ENCODE measurements around the gene PCNP.
"Not testable (repeated sequence)": the region's sequence is repeated elsewhere in the genome, so short reads cannot be mapped to it uniquely, and the experiment has no call there.

The PCNP gene, protein sequence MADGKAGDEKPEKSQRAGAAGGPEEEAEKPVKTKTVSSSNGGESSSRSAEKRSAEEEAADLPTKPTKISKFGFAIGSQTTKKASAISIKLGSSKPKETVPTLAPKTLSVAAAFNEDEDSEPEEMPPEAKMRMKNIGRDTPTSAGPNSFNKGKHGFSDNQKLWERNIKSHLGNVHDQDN

DNA sequence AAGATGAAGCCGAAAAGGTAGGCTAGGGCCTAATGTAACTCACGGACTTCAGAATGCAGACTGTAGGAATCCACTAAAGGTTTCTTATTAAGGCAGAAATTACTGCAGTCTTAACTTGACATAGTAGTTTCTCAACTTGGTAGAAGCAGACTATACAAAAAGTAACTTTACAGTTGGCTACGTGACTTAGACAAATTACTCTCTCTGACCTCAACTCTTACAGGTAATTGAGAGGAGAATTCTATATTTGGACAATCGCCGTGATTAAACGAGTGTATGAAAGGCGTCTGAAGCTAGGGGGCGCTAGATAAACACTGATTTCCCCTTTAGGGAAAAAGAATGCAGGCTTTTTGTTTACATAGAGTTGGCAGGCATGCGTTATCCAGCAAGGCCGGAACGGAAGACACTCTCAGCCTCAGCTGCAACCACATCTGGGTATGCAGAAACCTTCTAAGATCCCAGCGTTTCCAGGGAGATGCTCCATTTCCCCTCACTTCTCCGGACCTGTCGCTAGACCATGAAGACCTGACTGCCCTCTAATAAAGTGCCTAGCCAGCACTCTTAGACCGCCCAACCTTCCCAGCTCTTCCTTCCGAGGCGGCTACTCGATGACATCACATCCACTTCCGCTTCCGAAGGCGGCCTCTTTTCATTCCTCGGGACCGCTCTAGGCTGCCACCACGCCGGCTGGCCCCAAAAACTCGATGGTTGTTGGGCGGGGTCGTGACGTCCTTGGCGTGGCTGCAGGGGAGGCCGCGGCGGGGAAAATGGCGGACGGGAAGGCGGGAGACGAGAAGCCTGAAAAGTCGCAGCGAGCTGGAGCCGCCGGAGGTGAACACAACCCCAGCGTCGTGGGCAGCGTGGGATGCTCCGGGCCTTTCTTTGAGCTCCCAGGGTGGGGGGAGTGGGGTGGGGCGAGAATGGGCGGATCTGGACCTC lies at the start of gene PCNP:
Gene PCNP (plus strand): TSS at position 732 of the 939 bp plus-strand sequence. CDS start 36 bp downstream, at position 768.
- peak; percentile 99 for DNase-seq

DNA sequence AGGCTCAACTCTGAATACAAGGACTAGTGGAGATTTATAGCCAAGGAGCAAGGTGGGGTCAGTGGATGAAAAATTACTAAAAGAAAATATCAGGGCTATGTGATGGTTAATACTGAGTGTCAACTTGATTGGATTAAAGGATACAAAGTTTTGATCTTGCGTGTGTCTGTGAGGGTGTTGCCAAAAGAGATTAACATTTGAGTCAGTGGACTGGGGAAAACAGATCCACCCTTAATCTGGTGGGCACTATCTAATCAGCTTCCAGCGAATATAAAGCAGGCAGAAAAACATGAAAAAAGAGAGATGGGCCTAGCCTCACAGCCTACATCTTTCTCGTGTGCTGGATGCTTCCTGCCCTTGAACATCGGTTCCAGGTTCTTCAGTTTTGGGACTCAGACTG lies 46.5 kb upstream of the PCNP start:
- no peak for DNase-seq

DNA sequence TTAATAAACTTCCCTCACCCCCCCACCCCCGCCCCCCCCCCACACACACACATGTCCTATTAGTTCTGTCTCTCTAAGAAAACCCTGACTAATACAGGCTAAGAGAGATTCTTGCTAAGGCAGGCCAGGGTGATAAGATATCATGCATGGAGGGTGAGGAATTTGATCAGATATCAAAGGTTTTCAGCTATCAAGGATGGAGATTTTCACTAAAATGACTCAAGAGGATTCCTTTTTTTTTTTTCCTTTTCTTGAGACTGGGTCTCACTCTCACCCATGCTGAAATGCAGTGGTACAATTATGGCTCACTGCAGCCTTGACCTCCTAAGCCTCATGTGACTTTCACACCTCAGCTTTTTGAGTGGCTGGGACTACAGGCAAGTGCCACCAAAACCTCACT lies 46.1 kb upstream of the PCNP start:
- no peak for DNase-seq

DNA sequence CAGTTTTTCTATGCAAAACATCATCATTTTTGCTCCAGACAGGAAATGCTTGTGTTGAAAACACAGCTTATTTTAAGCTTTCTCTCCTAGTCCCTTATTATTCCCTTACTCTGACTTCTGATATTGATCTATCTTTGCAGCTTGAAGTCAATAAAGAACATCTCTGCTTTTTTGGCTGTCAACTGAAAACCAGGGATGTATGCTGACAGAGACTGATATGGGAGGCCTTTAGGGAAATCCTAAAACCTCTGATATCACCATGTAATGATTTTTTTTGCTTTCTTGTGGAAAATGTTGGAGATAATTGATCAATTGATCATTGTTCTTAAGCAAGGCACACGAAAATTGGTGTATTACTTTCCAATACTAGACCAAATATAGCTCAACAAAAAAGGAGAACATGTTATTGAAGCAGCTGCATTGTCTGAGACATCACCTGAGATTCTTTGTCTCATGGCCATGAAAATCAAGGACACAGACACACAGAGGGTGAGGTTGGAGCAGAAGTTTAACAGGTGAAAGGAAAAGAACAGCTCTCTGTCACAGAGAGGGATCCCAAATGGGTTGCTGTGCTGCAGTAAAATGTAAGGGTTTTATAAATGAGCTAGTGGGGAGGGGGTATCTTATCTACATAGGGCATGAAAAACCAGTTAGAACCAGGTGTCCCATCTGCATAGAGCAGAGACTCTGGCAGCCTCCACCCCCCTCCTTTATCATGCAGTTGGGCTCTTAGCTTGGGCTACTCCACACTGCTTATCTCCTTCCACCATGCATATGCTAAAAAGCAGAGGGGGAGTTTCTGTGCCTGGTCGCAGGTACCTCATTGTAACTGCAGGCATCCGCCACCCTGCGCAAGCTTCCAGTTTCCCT lies 43.9 kb upstream of the PCNP start:
- no peak for DNase-seq

DNA sequence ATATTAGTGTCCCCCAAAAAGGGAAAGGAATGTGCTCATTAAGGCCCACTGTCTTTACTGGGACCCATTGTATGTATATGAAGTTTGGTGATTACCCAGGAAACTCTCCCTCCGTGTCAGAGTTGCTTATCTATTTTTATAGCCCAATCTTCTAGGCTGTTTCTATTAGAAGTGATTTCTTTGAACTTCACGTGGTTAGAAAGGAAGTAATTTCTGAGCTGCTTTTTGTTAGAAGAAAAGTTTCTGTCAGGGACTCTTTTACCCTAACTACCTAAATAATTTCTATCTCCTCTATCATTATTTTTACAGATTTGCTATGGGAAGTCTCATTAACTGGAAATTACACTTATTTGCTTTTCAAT lies 43.3 kb upstream of the PCNP start:
- DNase-seq = no peak

DNA sequence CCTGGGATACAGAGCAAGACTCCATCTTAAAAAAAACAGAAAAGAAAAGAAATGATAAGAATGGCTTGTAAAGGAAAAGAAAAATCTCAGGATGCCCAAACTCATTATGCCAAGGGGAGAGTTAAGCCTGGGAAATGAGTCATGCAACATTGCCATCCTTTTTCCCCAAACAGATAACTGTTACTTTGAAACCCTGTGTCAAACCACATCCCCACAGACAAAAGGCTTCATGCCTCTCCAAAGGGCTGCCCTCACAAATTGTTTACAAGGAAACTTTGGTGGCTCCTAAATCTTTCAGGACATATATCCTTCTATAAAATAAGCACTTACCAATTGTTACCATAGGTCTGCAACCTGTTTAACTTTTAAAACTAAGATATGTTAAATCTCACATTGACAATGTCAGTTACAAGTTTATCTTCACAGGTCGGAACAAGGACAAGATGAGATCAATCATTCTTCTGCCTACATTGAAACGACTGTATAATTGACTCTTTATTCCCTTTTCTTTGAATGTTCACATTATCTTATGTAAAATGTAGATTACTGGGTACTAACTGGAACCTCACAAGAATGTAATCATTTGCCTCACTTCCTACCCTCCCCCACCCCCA lies 42.4 kb upstream of the PCNP start:
- no peak for DNase-seq

DNA sequence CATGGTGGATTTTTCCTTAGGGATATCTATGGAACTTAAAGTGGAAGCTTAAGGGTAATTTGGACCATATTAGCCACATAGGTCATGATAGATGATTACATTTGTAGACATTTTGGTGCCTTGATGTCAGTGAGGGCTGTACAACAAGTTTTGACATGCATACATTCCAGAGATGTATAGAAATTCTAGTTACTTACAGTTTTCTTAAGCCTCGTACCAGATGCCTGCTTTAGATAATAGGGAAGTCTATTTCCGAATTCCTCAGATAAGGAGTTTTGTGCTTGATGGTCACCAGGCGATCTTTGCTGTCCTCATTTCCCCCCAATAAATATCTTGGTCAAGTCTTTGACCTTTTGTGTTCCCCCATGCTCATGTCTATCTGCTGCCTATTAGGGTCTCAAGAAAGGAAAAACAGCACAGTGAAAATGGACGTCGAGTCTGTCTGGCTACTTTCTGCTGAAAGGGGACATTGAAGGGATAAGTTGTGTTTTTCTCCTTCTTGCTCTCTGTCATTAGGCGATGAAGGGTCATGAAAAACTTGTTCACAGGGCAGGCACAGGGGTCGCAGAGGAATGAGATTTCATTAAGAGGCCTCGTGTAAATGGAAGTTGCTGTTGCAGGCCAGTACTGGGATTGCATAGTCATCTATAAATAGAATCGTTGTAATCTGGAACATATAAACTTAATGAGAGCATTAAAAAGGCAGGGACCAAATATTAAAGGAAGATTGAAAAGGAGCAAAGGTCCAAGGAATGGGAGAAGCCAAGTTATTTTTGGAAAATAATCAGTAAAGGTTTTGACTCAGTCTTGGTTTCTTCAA lies 41.0 kb upstream of the PCNP start:
- DNase-seq = no peak

DNA sequence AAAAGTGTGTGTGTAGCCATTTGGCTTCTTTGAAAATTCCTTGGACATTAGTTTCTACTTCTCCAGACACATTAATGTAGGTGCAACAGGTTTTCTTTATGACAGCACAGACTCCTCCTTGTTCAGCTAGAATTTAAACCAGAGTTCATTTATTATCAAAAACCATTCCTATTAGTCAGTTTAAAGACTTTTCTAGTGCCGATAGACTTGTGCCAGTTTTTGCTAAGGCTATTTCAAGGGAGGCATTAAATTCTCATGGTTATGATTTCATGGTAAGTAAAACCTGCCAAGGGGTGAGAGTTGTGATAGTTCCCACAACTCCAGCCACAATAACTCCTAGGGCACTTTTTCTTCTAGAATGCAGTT lies 40.4 kb upstream of the PCNP start:
- DNase-seq = no peak

DNA sequence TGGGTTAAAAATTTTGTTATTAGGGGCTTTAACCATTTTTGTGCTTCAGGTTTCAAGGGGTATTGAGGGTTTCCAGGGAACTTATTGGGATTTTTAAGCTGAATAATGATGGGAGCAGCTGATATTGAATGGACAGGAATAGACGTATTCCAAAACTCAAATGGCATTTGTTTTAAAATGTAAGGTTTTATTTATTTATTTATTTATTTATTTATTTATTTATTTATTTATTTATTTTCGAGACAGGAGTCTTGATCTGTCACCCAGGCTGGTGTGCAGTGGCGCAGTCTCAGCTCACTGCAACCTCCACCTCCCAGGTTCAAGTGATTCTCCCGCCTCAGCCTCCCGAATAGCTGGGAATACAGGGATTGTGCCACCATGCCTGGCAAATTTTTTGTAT lies 38.8 kb upstream of the PCNP start:
- no peak for DNase-seq

DNA sequence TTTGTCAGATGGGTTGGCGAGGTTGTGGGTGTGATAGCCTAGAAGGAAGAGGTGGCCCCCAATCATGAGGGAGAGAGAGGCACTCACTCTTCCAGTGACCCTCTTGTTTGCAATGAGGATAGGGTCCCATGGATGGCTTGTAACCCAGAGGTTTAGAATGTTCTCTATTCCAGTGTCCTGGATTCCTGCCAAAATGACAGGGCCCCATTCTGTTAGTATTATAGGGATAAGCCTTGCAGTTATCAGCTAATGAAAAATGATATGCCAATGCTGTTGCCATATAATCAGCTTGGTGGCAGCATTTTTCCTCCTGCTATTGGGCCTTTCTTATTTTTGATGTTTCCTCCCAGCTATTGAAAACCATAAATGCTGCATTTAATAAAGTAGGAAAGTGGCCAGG lies 37.7 kb upstream of the PCNP start:
- no peak for DNase-seq

DNA sequence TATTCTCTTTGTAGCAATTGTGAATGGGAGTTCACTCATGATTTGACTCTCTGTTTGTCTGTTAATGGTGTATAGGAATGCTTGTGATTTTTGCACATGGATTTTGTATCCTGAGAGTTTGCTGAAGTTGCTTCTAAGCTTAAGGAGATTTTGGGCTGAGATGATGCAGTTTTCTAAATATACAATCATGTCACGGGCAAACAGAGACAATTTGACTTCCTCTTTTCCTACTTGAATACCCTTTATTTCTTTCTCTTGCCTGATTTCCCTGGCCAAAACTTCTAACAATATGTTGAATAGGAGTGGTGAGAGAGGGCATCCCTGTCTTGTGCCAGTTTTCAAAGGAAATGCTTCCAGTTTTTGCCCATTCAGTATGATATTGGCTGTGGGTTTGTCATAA lies 37.0 kb upstream of the PCNP start:
- not testable (repeated sequence) for DNase-seq

DNA sequence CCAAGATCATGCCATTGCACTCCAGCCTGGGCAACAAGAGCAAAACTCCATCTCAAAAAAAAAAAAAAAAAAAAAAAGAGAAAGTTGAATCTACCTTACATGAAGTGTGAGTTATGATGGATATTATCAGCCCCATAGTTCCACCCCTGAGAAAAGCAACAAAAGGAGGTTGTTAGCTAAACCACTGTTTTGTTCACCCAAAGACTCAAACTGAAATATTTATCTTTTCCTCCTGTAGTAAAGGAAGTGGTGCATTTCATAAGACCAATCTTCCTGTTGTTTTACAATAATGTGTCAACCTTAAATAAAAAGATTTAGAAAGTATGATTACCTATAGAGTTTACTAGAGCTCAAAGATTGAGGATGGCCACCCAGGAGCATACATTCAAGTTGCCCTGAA lies 31.0 kb upstream of the PCNP start:
- no peak for DNase-seq

DNA sequence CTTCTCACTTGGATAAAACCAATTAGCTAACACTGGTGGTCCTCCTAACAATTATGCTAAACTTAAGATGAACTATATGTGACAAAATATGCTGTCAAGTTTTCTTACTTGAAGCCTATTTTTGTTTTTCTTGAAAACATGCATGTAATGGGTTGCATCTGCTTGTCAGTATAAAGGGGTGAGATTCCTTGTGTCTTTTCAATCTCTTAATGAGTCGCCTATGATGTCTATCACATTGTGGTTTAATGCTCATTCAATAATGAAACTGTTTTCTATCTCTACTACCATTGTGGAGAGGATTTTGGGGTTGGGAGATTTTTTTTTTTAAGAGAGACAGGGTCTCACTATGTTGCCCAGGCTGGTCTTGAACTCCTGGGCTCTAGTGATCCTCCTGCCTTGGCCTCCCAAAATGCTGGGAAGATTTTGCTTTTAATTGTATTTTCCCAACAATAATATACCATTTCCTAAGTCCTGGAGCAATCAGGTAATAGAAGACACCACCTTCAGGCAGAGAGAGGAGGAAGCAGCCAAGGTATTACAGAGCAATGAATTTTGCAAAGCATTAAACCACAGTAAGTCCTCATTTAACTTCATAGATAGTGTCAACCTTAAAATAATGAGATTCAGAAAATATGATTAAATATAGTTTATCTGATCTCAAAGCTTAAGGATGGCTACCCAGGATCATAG lies 29.7 kb upstream of the PCNP start:
- no peak for DNase-seq

DNA sequence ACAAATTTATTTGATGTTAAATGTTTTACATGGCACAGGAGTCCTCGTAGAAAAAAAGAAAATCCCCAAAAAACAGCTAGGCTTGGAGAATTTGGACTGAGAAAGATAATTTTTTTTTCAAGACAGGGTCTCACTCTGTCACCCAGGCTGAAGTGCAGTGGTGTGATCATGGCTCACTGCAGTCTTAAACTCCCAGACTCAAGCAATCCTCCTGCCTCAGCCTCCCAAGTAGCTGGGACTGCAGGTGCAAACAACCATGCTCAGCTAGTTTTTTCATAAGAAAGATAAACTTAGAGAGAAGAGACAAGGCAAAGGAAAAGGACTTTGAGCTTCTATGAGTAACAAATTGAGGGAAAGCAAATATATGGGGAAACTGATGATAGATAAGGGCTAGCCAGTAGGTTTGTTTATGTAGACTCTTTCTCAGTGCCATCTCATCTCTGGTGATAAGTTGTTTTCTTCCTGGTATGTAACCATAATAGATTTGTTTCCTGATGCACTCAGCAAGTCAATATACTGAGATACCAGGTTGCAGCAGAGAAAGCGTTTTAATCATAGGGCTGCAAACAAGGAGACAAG lies 25.4 kb upstream of the PCNP start:
- no peak for DNase-seq

DNA sequence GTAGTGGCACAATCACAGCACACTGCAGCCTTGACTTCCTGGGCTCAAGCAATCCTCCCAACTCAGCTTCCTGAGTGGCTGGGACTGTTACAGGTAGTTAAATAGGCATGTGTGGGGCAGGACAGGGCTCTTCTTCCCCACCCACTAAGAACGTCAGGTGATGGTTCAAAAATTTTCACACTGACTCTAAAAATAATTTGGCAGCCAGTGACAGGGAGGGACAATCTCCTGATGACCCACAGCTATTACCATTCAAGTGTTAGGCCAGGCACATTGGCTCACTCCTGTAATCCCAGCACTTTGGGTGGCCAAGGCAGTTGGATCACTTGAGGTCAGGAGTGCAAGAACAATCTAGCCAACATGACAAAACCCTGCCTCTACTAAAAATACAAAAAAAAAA lies 24.5 kb upstream of the PCNP start:
- no peak for DNase-seq

DNA sequence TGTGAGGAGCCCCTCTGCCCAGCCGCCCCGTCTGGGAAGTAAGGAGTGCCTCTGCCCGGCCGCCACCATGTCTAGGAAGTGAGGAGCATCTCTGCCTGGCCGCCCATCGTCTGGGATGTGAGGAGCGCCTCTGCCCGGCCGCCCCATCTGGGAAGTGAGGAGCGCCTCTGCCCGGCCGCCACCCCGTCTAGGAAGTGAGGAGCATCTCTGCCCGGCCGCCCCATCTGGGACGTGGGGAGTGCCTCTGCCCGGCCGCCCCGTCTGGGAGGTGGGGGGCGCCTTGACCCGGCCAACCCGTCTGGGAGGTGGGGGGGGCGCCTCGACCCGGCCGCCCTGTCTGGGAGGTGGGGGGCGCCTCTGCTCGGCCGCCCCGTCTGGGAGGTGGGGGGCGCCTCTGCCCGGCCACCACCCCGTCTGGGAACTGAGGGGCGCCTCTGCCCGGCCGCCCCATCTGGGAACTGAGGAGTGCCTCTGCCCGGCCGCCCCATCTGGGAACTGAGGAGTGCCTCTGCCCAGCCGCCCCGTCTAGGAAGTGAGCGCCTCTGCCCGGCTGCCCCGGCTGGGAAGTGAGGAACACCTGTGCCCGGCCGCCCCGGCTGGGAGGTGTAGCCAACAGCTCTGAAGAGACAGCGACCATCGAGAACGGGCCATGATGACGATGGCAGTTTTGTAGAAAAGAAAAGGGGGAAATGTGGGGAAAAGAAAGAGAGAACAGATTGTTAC lies 22.5 kb upstream of the PCNP start:
- not testable (repeated sequence) for DNase-seq

DNA sequence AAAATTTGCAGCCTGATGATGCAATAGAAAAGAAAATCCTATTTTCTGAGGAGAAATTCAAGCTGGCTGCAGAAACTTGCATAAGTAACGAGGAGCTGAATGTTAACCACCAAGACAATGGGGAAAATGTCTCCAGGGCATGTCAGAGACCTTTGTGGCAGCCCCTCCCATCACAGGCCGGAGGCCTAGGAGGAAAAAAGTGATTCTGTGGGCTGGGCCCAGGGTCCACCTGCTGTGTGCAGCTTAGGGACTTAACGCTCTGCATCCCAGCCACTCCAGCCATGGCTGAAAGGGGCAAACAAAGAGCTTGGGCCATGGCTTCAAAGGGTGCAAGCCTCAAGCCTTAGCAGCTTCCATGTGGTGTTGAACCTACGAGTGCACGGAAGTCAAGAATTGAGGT lies 20.6 kb upstream of the PCNP start:
- DNase-seq = not testable (repeated sequence)

DNA sequence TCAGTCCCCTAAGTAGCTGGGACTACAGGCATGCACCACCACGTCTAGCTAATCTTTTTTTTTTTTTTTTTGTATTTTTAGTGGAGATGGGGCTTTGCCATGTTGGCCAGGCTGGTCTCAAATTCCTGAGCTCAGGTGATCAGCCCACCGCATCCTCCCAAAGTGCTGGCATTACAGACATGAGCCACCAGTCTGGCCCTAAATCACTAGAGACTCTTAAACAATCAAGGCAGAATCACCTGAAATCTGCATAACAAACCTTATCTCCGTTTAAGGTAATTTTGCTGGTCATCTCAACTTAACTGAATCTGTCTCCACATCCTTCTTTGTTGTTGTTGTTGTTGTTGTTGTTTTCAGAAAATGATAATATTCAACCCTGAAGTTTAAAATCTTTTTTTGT lies 17.9 kb upstream of the PCNP start:
- no peak for DNase-seq

DNA sequence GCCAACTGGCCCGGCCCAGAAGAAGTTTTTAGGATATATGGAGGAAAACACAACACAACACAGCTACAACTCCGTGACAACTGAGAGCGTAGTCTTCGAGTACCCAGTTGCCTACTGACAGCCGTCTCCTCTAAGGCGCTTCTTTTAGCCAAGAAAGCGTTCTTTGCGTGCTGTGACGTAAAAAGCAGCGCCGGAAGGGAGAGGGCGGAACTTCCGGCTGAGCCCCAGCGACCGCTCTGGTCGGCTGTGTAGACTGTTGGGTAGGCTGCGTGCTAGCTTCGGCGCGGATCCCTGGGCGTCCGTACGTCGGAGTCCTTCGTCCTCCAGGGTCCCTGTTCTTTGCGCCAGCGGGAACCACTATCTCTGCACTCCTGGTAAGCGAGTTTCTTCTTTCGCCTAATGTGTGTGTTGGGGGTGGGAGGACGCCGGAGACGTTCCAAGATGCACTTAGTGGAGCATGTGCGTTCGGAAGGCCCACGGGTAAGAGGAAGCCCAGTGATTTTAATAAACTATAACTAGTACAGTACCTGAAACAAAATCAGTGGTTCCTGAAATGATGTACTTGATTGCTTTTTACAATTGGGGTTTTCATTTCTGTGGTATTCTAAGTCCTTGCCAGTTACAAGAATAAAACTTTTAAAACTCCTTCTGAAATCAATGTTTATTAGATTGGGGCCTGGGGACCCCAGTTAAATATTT lies 12.2 kb upstream of the PCNP start, which contains the start of gene TRMT10C:
Gene TRMT10C (plus strand): TSS at position 239 of the 699 bp plus-strand sequence. CDS start 2,914 bp downstream, outside the sequence.
- DNase-seq = peak; percentile 76 to 89

Measured in SW 1271 (cell line).